ENCODE measurements around the gene OIP5.

GRCh38 chr15:41269887-41270286, 62.5 kb downstream of the OIP5 start:
- TF ChIP-seq POLR2A (IDR thresholded peaks at IDR 0.05; ENCODE audit: low read depth, low read length), result no peak
- no peak for TF ChIP-seq POLR2AphosphoS5 (IDR thresholded peaks at IDR 0.05; ENCODE audit: low read depth, low read length)
- no peak for TF ChIP-seq TAF1 (IDR thresholded peaks at IDR 0.05; ENCODE audit: borderline replicate concordance, low read depth, low read length)
